ENCODE measurements around the gene CCDC7.
"Not testable (repeated sequence)": the region's sequence is repeated elsewhere in the genome, so short reads cannot be mapped to it uniquely, and the experiment has no call there.

Gene CCDC7

DNA sequence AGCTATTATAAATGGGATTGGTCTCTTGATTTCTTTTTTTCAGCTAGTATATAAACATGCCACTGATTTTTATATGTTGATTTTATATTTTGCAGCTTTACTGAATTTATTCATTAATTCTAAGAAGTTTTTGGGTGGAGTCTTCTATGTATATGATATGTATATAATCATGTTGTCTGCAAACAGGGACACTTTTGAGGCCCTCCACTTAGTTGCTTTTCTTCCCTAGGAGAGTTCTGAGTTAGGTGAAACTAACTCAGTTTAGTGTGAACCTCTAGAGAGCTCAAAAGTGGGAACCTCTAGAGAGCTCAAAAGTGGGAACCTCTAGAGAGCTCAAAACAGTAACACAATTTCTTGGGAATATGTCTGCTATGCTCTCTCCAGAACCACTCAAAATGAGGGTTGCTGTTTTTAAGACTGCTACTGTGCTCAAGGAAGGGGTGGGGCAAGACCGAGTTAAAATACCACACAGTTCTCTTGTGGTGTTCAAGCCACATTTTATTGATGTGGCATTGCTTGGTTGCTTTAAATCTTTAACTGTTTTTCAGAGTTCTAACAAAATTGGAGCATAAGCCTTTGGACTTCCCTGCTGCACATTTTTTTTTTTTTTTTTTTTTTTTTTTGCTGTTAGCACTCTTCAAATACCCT is 13.2 kb downstream of the CCDC7 start:
- peak; percentile 7 for DNase-seq

DNA sequence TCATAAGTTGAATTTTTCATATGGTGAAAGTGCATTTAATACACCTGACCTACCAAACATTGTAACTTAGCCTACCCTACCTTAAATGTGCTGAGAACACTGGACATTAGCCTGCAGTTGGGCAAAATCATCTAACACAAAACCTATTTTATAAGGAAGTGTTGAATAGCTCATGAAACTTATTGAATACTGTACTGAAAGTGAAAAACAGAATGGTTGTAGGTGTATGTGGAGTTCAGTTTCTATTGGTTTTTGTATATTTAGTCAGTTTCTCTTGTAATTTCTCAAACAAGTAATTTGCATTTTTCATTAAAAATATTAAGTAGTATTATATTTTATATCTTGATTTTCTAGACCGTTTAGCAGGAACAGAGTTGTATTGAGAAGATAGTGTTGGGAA is 15.3 kb downstream of the CCDC7 start:
- no peak for DNase-seq

DNA sequence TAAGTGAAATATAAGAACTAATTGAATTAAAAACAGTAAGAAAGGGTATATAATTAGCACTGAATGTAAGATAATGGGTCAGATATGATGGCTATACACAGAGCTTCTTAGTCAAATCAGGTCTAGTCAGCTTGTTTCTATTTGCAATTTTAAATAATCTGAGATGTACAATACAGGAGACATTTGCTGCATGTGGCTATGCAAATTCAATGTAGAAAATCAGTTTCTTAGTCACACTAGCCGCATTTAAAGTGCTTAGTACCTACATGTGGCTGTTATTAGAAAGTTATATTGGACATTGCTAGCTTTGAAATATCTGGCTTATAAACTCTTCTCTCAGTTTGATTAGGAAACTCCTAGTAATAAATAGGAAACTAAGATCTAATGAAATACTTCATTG is 25.3 kb downstream of the CCDC7 start:
- DNase-seq = no peak

DNA sequence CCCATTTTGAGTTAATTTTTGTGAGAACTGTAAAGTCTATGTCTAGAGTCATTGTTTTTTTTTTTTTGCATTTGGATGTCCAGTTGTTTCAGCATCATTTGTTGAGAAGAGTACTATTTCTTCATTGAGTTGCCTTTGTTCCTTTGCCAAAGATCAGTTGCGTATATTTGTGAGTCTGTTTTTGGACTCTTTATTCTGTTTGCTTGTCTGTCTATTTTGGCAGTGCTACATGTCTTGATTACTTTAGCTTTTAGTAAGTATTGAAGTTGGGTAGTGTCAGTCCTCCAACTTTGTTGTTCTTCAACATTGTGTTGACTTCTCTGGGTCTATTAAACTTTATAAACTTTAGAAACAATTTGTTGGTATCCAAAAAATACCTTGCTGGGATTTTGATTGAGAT is 31.6 kb downstream of the CCDC7 start:
- no peak for DNase-seq

DNA sequence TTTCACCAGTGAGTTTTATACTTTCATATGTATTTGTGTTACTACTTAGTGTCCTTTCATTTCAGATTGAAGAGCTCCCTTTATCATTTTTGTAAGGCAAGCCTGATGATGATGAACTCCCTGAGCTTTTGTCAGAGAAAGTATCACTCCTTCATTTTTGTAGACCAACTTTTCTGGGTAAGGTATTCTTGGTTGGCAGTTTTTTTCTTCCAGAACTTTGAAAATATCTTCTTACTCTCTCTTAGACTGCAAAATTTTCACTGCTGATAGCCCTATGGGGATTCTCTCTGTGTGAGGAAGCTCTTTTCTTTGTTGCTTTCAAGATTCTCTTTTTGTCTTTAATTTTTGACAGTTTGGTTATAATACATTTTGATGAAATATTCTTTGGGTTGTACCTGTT is 35.7 kb downstream of the CCDC7 start:
- no peak for DNase-seq

DNA sequence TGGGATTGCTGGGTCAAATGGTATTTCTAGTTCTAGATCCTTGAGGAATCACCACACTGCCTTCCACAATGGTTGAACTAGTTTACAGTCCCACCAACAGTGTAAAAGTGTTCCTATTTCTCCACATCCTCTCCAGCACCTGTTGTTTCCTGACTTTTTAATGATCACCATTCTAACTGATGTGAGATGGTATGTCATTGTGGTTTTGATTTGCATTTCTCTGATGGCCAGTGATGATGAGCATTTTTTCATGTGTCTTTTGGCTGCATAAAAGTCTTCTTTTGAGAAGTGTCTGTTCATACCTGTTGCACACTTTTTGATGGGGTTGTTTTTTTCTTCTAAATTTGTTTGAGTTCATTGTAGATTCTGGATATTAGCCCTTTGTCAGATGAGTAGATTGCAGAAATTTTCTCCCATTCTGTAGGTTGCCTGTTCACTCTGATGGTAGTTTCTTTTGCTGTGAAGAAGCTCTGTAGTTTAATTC is 37.1 kb downstream of the CCDC7 start:
- DNase-seq = not testable (repeated sequence)

DNA sequence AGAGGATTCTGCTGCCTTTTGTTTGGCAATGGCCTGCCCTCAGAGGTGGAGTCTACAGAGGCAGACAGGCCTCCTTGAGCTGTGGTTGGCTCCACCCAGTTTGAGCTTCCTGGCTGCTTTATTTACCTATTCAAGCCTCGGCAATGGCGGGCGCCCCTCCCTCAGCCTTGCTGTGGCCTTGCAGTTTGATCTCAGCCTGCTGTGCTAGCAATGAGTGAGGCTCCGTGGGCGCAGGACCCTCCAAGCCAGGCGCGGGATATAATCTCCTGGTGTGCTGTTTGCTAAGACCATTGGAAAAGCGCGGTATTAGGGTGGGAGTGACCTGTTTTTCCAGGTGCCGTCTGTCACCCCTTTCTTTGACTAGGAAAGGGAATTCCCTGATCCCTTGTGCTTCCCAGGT is 42.1 kb downstream of the CCDC7 start:
- DNase-seq = not testable (repeated sequence)

DNA sequence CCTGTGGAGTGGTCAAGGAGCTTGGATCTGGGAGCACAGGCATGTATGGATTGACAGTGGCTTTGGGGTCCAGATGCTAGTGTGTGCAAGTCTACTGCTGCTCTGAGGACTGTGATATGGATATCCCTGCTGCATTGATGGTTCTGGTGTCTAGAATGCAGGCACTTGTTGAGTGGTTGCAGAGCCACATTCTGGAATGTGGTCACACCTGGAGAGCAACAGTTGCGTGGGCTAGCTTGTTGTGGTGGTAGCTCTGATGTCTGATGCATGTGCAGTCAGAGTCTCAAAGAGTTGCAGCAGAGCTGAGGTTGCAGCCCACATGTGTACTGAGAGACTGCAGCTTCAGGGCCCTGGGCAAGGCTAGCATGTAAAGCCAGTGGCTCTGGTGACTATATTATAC is 43.2 kb downstream of the CCDC7 start:
- DNase-seq = no peak

DNA sequence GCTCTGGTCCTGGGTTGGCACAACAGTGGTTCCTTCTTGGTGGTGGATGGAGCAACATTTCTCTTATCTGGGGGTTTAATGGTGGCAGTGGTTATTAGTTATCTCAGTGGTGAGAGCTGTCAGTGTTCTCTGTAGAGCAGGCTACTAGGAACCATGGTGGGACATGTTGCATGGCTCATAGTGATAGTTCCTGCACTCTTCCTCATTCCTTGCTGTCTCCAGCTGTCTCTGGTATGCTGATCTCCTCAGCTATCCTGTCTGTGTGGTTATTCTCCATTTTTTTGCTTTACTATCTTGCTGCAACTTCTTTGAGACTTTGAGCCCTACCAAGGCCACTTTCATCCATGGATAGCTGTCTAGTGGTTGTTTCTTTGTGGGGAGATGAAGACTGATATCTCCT is 44.0 kb downstream of the CCDC7 start:
- no peak for DNase-seq

DNA sequence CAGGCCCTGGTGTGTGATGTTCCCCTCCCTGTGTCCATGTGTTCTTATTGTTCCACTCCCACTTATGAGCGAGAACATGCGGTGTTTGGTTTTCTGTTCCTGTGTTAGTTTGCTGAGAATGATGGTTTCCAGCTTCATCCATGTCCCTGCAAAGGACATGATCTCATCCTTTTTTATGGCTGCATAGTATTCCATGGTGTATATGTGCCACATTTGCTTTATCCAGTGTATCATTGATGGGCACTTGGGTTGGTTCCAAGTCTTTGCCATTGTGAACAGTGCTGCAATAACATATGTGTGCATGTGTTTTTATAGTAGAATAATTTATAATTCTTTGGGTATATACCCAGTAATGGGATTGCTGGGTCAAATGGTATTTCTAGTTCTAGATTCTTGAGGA is 48.6 kb downstream of the CCDC7 start:
- DNase-seq = not testable (repeated sequence)

DNA sequence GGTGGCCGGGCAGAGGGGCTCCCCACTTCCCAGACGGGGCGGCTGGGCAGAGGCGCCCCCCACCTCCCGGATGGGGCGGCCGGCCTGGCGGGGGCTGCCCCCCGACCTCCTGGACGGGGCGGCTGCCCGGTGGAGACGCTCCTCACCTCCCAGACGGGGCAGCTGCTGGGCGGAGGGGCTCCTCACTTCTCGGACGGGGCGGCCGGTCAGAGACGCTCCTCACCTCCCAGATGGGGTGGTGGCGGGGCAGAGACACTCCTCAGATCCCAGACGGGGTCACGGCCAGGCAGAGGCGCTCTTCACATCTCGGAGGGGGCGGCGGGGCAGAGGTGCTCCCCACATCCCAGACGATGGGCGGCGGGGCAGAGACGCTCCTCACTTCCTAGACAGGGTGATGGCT is 54.2 kb downstream of the CCDC7 start:
- DNase-seq = not testable (repeated sequence)

DNA sequence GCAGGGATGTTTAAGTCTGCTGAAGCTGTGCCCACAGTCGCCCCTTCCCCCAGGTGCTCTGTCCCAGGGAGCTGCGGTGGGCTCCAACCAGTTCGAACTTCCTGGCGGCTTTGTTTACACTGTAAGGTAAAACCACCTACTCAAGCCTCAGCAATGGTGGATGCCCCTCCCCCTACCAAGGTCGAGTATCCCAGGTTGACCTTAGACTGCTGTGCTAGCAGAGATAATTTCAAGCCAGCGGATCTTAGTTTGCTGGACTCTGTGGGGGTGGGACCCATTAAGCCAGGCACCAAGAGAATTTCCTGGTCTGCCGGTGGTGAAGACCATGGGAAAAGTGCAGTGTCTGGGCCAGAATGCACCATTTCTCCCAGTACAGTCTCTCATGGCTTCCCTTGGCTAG is 56.0 kb downstream of the CCDC7 start:
- no peak for DNase-seq

DNA sequence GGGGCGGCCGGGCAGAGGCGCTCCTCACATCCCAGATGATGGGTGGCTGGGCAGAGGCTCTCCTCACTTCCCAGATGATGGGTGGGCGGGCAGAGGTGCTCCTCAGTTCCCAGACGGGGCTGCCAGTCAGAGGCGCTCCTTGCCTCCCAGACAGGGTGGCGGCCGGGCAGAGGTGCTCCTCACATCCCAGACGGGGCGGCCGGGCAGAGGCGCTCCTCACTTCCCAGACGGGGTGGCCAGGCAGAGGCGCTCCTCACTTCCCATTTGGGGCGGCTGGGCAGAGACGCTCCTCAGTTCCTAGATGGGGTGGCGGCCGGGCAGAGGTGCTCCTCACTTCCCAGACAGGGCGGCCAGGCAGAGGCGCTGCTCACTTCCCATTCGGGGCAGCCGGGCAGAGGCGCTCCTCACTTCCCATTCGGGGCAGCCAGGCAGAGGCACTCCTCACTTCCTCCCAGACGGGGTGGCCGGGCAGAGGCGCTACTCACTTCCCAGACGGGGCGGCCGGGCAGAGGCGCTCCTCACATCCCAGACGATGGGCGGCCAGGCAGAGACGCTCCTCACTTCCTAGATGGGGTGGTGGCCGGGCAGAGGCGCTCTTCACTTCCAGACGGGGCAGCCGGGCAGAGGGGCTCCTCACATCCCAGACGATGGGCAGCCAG is 60.0 kb downstream of the CCDC7 start:
- DNase-seq = not testable (repeated sequence)

DNA sequence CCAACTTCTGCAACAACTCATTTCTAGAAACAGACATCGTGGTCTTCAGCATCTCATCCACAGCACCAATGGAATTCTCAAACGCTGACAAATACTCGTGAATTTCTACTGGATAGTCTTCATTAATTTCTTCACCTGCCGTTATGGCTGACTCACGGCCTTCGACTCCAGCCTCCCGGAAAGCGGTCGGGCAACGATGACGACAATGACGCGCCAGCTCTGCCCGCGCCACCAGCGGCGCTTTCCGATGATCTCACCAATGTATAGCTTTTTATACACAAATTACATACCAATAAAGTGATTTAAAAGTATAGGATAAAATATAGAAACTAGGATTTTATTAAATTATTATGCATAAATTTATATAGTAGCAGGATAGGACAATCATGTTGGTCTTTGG is 65.7 kb downstream of the CCDC7 start:
- DNase-seq = no peak

DNA sequence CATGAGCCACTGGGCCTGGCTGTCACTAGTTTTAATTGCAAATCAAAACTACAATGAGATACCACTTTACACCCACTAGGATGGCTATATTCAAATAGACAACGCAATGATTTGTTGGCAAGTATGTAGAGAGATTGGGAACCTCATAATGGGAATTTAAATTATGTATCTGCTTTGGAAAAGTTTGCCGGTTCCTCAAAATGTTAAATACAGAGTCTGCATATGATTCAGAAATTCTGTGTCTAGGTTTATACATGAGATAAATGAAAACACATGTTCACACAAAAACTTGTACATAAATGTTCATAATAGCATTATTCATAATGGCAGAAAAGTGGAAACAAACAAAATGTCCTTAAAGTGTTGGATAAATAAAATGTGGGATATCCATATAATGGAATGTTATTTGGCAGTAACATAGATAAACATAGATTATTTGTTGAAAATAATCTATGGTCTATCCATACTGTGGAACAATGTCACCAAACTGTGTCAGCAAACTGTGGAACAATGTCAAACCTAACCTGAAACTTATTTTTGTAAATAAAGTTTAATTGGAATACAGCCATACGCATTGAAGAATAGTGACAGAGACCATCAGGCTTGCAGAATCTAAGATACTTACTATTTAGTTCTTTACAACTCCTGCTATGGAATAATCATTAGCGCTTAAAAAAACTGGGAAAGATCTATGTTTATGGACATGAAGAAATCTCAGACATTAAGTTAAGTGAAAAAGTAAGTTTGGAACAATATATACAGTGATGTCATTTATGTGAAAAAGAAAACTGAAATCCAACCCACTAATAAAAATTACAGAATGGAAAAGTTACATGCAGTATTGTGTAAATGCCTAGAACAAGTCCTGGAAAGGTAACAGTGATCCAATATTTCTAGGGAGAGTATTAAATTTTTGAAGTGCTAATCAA is 70.9 kb downstream of the CCDC7 start:
- DNase-seq = no peak

DNA sequence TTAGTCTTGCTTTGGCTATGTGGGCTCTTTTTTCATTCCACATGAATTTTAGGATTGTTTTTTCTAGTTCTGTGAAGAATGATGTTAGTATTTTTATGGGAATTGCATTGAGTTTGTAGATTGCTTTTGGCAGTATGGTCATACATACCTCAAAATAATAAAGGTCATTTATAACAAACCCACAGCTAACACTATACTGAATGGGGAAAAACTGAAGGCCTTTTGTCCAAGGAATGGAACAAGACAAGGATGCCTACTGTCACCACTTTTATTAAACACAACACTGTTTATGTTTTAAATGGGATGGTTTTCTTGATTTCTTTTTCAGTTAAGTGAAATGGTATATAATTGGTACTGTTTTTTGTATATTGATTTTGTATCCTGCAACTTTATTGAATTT is 84.3 kb downstream of the CCDC7 start:
- no peak for DNase-seq

DNA sequence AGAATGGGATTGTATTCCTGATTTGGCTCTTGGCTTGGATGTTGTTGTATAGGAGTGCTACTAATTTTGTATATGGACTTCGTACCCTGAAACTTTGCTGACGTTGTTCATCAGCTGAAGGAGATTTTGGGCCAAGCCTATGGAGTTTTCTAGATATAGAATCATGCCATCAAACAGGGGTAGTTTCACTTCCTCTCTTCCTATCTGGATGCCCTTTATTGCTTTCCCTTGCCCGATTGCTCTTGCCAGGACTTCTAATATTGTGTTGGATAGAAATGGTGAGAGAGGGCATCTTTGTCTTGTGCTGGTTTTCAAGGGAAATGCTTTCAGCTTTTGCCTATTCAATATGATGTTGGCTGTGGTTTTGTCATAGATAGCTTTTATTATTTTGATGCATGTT is 92.3 kb downstream of the CCDC7 start:
- DNase-seq = no peak

DNA sequence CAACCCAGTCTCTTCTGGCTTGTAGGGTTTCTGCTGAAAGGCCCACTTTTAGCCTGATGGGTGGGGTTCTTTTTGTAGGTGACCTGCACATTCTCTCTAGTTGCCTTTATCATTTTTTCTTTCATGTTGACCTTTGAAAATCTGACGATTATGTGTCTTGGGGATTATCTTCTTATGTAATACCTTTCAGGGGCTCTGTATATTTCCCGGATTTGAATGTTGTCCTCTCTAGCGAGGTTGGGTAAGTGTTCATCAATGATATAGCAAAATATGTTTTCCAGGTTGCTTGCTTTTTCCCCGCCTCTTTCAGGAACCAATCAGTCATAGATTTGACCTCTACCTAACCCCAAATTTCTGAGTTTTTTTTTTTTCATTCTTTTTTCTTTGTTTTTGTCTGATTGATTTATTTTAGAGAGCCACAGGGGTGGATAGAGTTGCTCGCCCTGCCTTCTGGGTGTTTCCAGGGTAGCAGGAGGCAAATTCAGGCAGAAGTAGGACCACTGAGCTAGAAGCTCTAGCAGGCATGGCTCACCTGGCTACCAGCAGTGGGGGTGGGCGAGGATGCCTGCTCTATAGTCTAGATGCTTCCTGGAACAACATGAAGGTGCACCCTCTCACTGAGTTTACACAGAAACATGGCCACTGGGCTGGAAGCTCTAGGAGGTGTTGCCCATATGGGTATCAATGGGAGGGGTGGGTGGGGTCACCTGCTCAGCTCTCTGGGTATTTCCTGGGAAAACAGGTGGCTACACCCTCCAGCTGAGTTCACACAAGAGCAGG is 94.9 kb downstream of the CCDC7 start:
- no peak for DNase-seq

DNA sequence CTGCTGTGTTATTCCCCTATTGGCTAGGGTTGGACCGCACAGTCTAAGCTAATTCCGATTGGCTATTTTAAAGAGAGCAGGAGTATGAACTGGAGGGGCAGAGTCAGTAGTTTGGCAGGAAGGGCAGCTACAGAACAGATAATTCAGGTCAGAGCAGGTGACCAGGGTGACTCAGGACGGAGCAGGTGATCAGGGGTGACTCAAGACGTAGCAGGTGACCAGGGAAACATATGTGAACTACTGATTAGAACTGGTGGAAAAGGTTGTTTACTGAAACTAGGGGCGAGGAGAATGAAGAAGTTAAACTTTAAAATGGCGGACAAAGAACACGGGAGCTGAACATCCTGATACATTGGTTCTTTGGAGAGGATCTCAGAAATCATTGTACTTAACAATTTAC is 102.3 kb downstream of the CCDC7 start:
- no peak for DNase-seq

DNA sequence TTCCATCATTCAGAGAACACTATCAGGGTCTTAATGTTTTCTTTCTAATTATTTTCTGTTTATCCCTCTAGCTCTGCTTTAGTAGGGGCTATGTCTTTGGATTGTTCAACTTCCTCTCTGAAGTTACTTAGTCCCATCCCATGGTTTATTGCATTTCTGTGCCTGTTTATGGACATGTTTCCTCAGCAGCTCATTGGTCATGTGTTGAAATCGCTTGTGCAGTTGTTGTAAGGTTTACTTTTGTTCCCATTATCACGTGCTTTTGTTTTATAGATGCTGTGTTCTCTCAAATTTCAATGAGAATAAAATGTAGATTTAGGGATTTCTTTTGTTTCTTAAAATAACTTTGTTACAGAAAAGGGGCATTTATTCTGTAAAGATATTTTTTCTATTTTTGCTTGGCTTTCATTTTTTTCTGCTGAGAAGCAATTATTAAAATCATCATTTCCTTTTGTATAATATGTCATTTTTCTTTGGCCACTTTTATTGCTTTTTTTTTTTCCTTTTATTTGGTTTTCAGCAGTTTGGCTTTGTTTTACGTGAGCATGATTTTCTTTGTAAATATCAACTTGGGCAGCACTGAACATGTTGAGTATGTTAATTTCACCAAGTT is 110.9 kb downstream of the CCDC7 start:
- no peak for DNase-seq

DNA sequence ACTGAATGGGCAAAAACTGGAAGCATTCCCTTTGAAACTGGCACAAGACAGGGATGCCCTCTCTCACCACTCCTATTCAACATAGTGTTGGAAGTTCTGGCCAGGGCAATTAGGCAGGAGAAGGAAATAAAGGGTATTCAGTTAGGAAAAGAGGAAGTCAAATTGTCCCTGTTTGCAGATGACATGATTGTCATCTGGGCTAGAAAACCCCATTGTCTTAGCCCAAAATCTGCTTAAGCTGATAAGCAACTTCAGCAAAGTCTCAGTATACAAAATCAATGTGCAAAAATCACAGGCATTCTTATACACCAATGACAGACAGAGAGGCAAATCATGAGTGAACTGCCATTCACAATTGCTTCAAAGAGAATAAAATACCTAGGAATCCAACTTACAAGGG is 116.8 kb downstream of the CCDC7 start:
- DNase-seq = not testable (repeated sequence)

DNA sequence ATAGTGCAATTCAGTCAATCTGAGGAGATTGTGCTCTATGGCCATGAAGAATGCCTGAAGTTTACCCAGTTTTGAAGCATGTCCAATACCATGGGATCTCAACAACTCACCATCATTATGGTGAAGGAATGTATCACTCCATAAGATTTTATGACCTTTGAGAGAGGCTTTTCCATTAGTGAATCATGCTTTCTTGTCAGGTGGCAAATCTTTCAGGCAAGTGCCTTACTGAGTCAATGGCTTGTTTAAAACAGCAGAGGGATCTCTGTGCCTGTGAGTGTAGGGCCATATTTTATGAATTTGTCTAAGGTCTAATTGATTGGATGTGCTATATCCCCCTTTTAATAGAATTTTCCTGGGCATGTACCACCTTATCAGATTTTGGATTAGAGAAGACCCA is 131.5 kb downstream of the CCDC7 start:
- no peak for DNase-seq

DNA sequence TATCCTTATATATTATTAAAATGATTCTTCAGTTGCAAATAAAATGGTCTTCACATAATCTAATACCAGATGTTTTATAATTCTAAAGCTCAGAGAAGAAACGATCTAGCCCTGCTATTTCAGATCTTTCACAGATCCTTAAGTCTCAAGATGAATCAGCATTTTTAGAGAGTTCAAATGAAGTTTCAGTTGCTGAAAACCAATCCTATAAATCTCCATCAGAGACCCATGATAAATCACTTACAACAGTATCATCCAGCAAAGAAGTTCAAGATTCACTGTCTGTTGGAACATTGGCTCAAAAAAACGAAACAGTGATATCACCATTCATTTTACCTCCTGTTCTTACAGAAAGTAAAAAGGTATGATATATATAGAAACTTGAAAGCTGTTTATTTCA is 137.0 kb downstream of the CCDC7 start:
- DNase-seq = no peak
